Urinary bladder (tissue), 4 donors: ENCODE measurements around the gene EMC10. TPM values are rescaled to one million over a fixed set of nuclear protein-coding genes. Genes with fewer than 3 reads are reported as not detected.

ENCODE experiments used
- DNase-seq: peaks from one replicate; pipeline ENCODE4 v3.0.0-alpha.2; 2015; ENCODE audit errors: extremely low spot score
- H3K27ac ChIP-seq: one replicate; pipeline ENCODE4 v1.5.1; 2013; ENCODE audit warnings: low read depth, mild to moderate bottlenecking, moderate library complexity
- H3K36me3 ChIP-seq: one replicate; pipeline ENCODE4 v1.6.1; 2013; ENCODE audit warnings: mild to moderate bottlenecking, moderate library complexity; ENCODE audit not compliant: insufficient read depth
- H3K4me1 ChIP-seq: one replicate; pipeline ENCODE4 v1.6.1; 2013; ENCODE audit warnings: mild to moderate bottlenecking, moderate library complexity; ENCODE audit not compliant: insufficient read depth
- H3K4me3 ChIP-seq: one replicate; pipeline ENCODE4 v1.5.1; 2013; ENCODE audit warnings: low read depth, low read length
- WGBS: extraction: QIAGEN DNeasy Blood & Tissue Kit; methylation state at CpG from one replicate; pipeline ENCODE4 v1.1.7; 2013; 5-methylcytosine and 5-hydroxymethylcytosine counted together
- polyA plus RNA-seq: library from polyadenylated mRNA; stranded (reverse); fragments of 200-250 nt; gene quantifications from one replicate; pipeline ENCODE4 v1.2.3, GENCODE V29; 2013
- total RNA-seq: library from RNA; depleted of rRNA; stranded (reverse); fragments of >200 nt; gene quantifications from one replicate; pipeline ENCODE4 v1.2.3, GENCODE V29; 2014
- donor health status: healthy with polysubstance abuse.
- donor health status: healthy.

Gene EMC10
- total RNA-seq (36.4 TPM), polyA plus RNA-seq (107 TPM)

DNA sequence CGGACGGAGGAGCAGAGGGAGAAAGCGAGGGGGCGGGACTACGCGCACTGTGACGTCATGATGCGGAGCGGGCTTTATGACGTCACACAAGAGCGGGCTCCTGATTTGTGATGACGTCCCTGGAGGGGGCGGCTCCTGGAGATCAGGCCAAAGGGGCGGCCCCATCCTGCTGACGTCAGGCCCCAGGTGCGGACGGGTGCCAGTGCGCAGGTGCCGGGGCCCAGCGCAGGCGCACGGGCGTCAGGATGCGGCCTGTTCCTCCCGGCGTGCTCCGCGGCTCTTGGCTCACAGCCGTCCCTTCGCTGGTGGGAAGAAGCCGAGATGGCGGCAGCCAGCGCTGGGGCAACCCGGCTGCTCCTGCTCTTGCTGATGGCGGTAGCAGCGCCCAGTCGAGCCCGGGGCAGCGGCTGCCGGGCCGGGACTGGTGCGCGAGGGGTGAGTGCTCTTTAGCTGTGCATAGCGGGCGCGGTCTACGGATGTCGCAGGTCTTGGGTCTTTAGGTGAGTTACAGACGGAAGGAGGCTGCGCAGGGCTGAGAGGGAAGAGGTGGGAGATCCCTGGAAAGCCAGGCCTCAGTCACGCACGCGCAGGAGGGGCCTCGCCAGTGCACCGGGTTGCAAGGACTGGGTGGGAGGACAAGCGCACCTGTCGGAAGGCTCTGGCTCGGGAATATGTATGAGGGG is at the start of gene EMC10, which contains the start of gene GARIN5A:
EMC10 (plus strand) TSS at position 284 of the 683 bp plus-strand sequence; CDS start at position 322, 38 bp downstream.
GARIN5A (minus strand) TSS at position 625 of the 683 bp plus-strand sequence; CDS start at position 165, 460 bp downstream.
- peak within 1 kb of the TSS; percentile 64 for H3K4me3 ChIP-seq
- no peaks in the 10 kb centered on the region for H3K36me3 ChIP-seq
- peak; percentile 78 for DNase-seq
- peak within 1 kb of the TSS; percentile 14 for H3K27ac ChIP-seq
- no peaks in the 10 kb centered on the region for H3K4me1 ChIP-seq
- WGBS = 2% methylated on average over 58 of the region's 58 CpGs

DNA sequence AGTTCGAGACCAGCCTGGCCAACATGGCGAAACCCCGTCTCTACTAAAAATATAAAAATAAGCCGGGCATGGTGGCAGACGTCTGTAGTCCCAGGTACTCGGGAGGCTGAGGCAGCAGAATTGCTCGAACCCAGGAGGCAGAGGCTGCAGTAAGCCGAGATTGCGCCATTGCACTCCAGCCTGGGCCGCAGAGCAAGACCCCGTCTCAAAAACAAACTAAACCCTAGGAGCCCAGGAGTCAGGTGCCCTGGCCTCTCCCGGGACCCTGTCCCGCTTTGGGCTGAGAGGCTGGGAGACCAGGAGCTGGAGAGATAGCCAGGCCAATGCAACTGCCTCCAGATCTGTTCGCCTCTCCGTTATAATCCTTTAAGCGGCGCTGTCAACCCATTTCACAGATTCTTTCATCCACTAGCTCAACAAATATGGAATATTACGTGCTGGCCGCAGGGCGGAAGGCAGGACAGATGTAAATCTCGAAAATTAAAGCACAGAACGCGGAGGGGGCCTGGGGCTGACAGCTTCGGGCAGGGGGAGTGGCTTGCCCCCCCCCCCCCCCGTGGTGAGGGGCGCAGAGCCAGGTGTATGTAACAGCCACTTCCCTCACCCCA is 48.9 kb upstream of the EMC10 start:
- H3K27ac ChIP-seq = no peak overlapping the region
- H3K4me1 ChIP-seq = no peaks in the 10 kb centered on the region
- no peak for DNase-seq
- WGBS = 79% methylated on average over 26 of the region's 26 CpGs
- no peaks in the 10 kb centered on the region for H3K36me3 ChIP-seq
- H3K4me3 ChIP-seq = no peak overlapping the region

DNA sequence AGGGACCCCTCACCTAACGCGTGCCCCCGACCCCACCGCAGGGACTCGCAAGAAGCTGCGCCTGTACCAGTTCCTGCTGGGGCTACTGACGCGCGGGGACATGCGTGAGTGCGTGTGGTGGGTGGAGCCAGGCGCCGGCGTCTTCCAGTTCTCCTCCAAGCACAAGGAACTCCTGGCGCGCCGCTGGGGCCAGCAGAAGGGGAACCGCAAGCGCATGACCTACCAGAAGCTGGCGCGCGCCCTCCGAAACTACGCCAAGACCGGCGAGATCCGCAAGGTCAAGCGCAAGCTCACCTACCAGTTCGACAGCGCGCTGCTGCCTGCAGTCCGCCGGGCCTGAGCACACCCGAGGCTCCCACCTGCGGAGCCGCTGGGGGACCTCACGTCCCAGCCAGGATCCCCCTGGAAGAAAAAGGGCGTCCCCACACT is 48.3 kb upstream of the EMC10 start:
- Histone ChIP-seq H3K4me3 (peak overlapping the region; percentile 6), H3K36me3 (no peaks in the 10 kb centered on the region), H3K4me1 (no peaks in the 10 kb centered on the region), H3K27ac (no peak overlapping the region)
- WGBS = 4% methylated on average over 38 of the region's 38 CpGs
- DNase-seq = peak; percentile 61

DNA sequence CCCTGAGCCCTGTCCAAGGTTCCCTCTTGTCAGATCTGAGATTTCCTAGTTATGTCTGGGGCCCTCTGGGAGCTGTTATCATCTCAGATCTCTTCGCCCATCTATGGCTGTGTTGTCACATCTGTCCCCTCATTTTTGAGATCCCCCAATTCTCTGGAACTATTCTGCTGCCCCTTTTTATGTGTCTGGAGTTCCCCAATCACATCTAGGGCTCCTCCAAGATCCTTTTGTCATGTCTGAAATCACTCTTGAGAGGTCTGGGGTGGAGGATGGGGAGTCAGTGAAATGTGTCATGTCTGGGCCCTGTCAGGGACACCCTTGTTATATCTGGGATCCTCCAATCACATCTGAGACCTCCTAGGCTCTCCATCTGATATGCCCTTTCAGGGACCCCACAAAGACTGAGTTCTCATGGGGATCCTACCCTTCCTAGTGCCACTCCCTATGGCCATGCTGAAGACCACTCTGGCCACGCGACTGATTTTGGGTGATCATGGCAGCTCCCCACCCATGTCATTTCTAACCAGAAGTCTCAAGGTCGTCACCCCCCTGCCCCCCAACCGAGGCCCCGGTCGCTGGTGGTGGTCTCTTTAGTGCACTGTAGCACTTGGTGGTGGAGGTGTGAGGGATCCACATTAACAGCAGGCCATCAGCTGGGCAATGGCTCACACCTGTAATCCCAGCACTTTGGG is 47.4 kb upstream of the EMC10 start:
- Histone ChIP-seq H3K36me3 (no peaks in the 10 kb centered on the region), H3K4me3 (no peak overlapping the region), H3K27ac (no peak overlapping the region), H3K4me1 (no peaks in the 10 kb centered on the region)
- 83% methylated on average over 7 of the region's 7 CpGs for WGBS
- no peak for DNase-seq

DNA sequence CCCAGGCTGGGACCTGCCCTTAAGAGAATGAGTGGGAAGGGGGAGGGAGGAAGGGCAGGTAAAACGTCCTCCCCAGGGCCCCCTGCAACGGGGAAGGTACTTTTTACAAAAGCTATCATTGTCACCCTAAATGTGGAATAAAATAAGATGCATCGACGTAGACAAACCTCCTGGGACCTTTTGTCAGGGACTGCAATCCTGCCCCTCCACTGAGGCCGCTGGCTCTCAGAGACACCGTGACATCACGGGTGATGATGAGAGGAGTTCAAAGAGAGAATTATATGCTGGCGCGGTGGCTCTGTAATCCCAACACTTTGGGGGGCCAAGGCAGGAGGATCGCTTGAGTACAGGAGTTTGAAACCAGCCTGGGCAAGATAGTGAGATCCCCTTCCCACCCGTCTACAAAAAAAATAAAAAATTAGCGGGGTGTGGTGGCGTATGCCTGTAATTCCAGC is 45.4 kb upstream of the EMC10 start:
- no peak overlapping the region for H3K4me3 ChIP-seq
- no peak overlapping the region for H3K27ac ChIP-seq
- DNase-seq = no peak
- WGBS = 28% methylated on average over 13 of the region's 13 CpGs
- no peaks in the 10 kb centered on the region for H3K4me1 ChIP-seq
- no peaks in the 10 kb centered on the region for H3K36me3 ChIP-seq

DNA sequence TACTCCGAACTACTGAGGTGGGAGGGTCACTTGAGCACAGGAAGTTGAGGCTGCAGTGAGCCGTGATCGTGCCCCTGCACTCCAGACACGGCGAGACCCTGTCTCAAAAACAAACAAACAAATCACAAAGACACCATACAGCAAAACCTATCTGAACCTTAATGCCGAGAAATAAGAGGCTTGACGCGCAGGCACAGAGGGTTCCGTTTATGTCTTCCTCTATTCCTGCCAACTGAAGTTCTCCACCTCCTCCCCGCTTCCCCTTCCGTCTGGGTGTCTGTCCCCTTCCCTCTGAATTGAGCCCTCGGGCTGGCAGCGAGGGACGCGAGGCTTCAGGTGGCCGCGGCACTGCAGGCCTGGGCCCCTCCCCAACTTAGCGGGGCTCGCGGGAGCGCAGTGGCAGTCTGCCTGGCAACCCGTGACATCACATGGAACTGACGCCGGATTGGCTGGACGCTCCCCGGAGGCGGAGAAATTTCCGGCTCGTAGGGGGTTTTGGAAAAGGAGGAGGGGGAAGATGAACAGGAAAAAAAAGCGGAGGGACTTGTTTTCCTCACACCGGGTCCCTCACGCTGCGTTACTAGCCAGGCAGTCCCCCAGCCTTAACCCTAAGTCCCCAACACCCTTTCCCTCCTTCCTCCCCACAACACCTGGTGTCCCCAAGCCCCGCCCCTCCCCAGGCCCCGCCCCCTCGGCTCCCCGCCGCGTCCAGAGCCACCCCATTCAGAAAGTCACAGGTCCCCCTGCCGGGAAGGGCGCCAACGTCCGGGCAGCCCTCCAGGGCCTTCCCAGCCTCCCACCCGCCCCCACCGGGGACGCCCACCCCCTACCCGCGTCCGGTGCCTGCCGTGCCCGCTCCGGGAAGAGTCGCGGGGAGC is 44.7 kb upstream of the EMC10 start:
- Histone ChIP-seq H3K27ac (no peak overlapping the region), H3K36me3 (no peaks in the 10 kb centered on the region), H3K4me3 (peak overlapping the region; percentile 52), H3K4me1 (no peaks in the 10 kb centered on the region)
- WGBS = under 1% methylated on average over 54 of the region's 54 CpGs
- peak; percentile 74 for DNase-seq

DNA sequence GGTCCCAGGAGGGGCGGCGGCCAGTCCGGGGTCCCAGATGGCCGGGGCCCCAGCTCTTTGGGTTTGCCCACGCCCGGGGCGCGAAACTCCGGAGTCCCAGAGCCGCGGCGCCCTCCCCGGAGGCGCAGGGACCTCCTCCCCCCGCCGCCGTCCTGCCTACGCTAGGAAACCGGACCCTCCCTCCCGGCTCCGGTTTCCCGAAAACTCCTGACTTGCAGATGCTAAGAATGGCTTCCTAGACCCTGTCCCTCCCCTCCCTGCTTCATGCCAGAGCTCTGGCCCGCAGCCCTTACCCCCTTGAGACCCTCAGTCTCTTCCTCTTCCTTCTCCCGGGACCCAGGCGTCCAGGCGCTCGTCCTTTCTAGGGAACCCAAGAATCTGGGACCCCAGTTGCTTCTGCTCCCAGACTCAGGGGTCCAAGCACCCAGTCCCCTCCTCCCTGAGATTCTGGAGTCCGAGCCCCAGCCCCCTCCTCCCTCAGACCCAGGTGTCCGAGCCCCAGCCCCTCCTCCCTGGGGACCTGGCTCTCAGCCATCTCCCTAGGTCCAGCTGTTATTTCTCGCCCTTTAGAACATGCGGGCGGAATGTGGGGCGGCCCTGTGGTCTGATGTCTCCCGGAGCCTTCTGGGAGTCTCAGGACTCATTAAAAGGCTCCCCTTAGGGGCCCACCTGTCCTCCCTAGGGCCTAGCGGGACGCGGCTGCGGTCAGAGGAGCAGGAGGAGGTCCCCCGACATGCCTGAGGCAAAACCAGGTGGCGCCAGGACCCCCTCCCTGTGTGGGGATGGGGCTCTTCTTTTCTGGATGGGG is 43.9 kb upstream of the EMC10 start, which contains the start of gene MYBPC2:
MYBPC2 (plus strand) TSS at position 672 of the 808 bp plus-strand sequence; CDS start at position 734, 62 bp downstream.
- Histone ChIP-seq H3K4me3 (peak within 1 kb of the TSS; percentile 52), H3K36me3 (no peaks in the 10 kb centered on the region), H3K4me1 (no peaks in the 10 kb centered on the region), H3K27ac (no peak within 1 kb of the TSS)
- WGBS = 1% methylated on average over 40 of the region's 40 CpGs
- no peak for DNase-seq

DNA sequence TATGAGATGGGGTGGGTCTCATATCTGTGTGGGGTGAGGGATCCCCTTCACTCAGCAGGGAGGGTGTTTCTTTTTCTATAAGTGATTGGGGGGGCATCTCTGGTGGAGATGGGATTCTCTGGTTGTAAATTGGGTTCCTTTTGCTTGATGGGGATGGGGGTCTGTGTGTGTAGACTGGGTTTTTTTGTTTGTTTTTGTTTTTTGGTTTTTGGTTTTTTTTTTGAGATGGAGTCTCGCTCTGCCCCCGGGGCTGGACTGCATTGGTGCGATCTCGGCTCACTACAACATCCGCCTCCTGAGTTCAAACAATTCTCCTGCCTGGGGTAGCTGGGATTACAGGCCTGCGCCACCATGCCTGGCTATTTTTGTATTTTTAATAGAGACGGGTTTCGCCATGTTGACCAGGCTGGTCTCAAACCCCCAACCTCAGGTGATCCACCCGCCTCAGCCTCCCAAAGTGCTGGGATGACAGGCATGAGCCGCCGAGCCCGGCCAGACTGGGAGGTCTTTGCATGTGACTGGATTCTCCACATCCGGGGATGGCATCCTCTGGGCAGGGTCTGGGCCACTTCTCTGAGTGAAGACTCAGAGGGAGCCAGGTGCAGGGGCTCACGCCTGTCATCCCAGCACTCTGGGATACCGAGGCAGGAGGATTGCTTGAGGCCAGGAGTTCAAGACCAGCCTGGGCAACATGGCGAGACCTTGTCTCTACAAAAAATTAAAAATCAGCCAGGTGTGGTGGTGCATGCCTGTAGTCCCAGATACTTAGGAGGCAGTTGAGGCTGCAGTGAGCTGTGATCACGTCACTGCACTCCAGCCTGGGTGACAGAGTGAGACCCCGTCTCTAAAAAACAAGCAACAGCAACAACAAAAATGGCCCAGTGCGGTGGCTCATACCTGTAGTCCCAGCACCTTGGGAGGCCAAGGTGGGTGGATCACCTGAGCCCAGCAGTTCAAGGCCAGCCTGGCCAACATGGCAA is 42.8 kb upstream of the EMC10 start:
- Histone ChIP-seq H3K27ac (no peak overlapping the region), H3K4me1 (no peaks in the 10 kb centered on the region), H3K36me3 (no peaks in the 10 kb centered on the region), H3K4me3 (no peak overlapping the region)
- DNase-seq = no peak
- WGBS = 71% methylated on average over 19 of the region's 19 CpGs

DNA sequence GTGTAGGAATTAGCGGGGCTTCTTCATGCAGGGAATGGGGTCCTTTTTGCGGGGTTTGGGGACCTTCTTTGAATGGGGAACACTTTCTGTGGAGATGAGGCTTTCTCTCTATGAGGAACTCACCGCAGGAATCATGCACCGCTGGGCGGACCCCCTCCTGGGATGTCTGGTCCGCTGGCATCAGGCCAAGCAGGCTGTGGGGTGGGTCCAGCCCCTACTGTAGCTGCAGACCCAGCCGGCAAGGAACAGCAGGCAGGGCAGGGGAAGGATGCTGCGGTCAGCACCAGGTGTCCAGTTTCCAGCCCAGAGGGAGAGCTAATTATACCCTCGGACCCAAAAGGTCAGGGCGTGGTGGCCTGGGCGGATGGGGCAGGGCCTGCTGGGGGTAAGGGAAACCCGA is 41.8 kb upstream of the EMC10 start:
- Histone ChIP-seq H3K4me3 (no peak overlapping the region), H3K36me3 (no peaks in the 10 kb centered on the region), H3K4me1 (no peaks in the 10 kb centered on the region), H3K27ac (no peak overlapping the region)
- 25% methylated on average over 12 of the region's 12 CpGs for WGBS
- no peak for DNase-seq

DNA sequence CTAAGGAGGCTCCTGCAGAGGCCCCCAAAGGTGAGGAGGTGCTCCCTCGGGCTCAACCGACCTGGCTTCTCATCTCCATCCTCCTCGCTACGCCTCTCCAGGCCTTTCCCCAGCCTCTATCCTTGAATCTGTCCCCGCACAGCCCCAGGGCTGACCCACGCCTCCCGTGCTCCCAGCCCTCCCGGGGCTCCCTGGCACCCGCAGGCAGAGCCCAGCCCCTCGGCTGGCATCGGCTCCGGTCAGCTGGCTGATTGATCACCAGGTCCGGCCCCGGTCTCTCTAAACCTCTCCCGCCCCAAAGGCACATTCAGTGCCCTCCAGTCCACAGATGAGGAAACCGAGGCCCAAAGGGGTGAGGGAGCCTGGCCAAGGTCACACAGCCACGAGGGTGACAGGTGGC is 41.1 kb upstream of the EMC10 start:
- DNase-seq = no peak
- 81% methylated on average over 17 of the region's 17 CpGs for WGBS
- no peaks in the 10 kb centered on the region for H3K36me3 ChIP-seq
- H3K4me3 ChIP-seq = no peak overlapping the region
- no peak overlapping the region for H3K27ac ChIP-seq
- H3K4me1 ChIP-seq = no peaks in the 10 kb centered on the region

DNA sequence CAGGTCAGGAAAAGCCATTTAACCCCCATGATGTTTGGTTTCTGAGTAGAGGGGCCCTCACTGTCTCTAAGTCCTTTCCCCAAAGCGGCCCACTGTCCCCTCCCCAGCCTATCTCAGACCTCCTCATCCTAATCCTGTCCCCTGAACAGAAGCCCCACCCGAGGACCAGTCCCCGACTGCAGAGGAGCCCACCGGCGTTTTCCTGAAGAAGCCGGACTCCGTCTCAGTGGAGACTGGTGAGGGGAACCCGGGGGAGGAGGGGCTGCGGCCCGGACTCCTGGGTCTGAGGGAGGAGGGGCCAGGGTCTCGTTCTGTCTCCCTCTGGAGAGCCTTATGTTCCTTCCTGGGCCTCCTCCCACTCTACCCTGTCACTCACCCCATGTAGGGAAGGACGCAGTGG is 40.7 kb upstream of the EMC10 start:
- Histone ChIP-seq H3K4me1 (no peaks in the 10 kb centered on the region), H3K36me3 (no peaks in the 10 kb centered on the region), H3K4me3 (no peak overlapping the region), H3K27ac (no peak overlapping the region)
- 70% methylated on average over 12 of the region's 12 CpGs for WGBS
- DNase-seq = no peak
